D721Med (cell line): ENCODE results near the gene ANK2.

Experiments
- DNase-seq: peaks from one replicate; pipeline ENCODE4 v3.0.0; 2011; ENCODE audit warnings: low spot score; ENCODE audit not compliant: insufficient read length
- FAIRE-seq: peaks from 2 replicates; lab custom pipeline; 2011; peaks lifted over from hg19 to GRCh38; lab: Jason Lieb, UNC
- TF ChIP-seq, protein P1 (sequence below): IDR thresholded peaks from 2 replicates; pipeline ENCODE4 v1.5.1; 2012; ENCODE audit warnings: mild to moderate bottlenecking, control low read depth; ENCODE audit not compliant: insufficient read depth; ENCODE audit errors: missing control alignments

The ANK2 gene

DNA sequence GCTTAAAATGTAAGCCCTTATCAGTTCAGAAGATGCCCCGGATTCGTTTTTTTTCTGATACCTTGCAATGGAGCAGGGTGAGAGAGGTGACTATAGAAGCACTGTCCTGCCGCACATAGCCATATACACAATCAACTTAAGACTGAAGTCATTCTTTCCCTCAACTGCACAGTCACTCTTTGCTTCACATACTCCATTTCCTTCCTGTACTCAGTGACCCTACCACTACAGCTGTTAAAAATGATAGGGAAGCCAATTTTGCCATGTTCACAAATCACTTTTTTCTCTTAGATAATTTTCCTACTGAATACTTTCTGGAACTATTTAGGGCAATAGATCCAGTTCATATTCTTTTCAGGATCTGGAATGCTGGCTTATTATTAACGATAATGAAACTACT is 300.0 kb downstream of the ANK2 start:
- DNase-seq (no peak), FAIRE-seq (no peak)
- TF ChIP-seq, protein P1, sequence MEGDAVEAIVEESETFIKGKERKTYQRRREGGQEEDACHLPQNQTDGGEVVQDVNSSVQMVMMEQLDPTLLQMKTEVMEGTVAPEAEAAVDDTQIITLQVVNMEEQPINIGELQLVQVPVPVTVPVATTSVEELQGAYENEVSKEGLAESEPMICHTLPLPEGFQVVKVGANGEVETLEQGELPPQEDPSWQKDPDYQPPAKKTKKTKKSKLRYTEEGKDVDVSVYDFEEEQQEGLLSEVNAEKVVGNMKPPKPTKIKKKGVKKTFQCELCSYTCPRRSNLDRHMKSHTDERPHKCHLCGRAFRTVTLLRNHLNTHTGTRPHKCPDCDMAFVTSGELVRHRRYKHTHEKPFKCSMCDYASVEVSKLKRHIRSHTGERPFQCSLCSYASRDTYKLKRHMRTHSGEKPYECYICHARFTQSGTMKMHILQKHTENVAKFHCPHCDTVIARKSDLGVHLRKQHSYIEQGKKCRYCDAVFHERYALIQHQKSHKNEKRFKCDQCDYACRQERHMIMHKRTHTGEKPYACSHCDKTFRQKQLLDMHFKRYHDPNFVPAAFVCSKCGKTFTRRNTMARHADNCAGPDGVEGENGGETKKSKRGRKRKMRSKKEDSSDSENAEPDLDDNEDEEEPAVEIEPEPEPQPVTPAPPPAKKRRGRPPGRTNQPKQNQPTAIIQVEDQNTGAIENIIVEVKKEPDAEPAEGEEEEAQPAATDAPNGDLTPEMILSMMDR, result no peak

DNA sequence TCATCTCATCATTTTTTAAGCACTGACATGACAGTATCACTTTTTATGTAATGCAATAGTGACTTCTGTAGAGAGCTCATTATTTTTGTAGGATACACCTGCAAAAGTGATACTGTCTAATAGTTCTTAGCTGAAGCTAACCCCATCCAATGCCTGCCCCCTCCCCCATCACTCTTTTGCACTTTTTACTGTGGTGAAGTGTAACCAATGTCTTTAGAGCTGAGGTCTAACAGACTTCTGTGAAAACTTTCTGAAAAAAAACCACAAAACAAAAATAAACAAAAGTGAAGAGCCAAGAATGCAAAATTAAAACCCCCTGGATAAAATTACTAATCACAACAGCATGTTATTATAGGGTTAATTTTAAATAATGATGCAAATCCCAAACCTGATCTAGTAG is 301.1 kb downstream of the ANK2 start:
- no peak for FAIRE-seq
- DNase-seq, result no peak
- TF ChIP-seq, protein P1, result no peak

GRCh38 chr4:113355550-113356371 is 306.3 kb downstream of the ANK2 start:
- DNase-seq, result no peak
- no peak for FAIRE-seq
- TF ChIP-seq, protein P1, result no peak

- DNase-seq, result no peak
Observed at GRCh38 chr4:113356453-113356852, 307.0 kb downstream of the ANK2 start.

GRCh38 chr4:113358784-113359183 is 309.3 kb downstream of the ANK2 start:
- DNase-seq (no peak), FAIRE-seq (no peak)
- TF ChIP-seq, protein P1, result no peak

More at GRCh38 chr4:113356453-113356852, 307.0 kb downstream of the ANK2 start:
- no peak for FAIRE-seq
- TF ChIP-seq, protein P1, result no peak

- TF ChIP-seq, protein P1, result no peak
- FAIRE-seq, result no peak
Observed at GRCh38 chr4:113365377-113365776, 315.9 kb downstream of the ANK2 start.

GRCh38 chr4:113368056-113368455 is 318.6 kb downstream of the ANK2 start:
- no peak for DNase-seq
- FAIRE-seq, result no peak
- TF ChIP-seq, protein P1, result no peak

More at GRCh38 chr4:113365377-113365776, 315.9 kb downstream of the ANK2 start:
- DNase-seq, result no peak
